ENCODE measurements around the gene NACC2.

Gene NACC2
- 43.5 to 48.7 reads per million in 2 donors for total RNA-seq

- peak; percentile 35 for DNase-seq
Measured at GRCh38 chr9:136095070-136096058, at the start of gene NACC2. TSS of gene NACC2 (minus strand) at chr9:136095289. CDS start at chr9:136050521, 44,768 bp downstream.

GRCh38 chr9:136144450-136144849, 49.4 kb upstream of the NACC2 start:
- DNase-seq, result no peak

- no peak for DNase-seq
Measured at GRCh38 chr9:136143215-136144001, 48.3 kb upstream of the NACC2 start.

- no peak for DNase-seq
Measured at GRCh38 chr9:136142859-136143214, 47.7 kb upstream of the NACC2 start.

- no peak for DNase-seq
Measured at GRCh38 chr9:136142414-136142796, 47.3 kb upstream of the NACC2 start.

GRCh38 chr9:136141682-136142413, 46.8 kb upstream of the NACC2 start:
- DNase-seq, result no peak

- DNase-seq, result no peak
Measured at GRCh38 chr9:136140966-136141365, 45.9 kb upstream of the NACC2 start.

- no peak for DNase-seq
Measured at GRCh38 chr9:136140046-136140445, 45.0 kb upstream of the NACC2 start.

GRCh38 chr9:136138566-136138965, 43.5 kb upstream of the NACC2 start:
- DNase-seq, result no peak

- DNase-seq, result no peak
Measured at GRCh38 chr9:136137321-136138265, 42.5 kb upstream of the NACC2 start.

- no peak for DNase-seq
Measured at GRCh38 chr9:136136127-136136925, 41.2 kb upstream of the NACC2 start.

GRCh38 chr9:136135326-136136126, 40.4 kb upstream of the NACC2 start:
- DNase-seq, result no peak

- DNase-seq, result no peak
Measured at GRCh38 chr9:136133959-136134484, 38.9 kb upstream of the NACC2 start.

- DNase-seq, result no peak
Measured at GRCh38 chr9:136133191-136133958, 38.3 kb upstream of the NACC2 start.

- no peak for DNase-seq
Measured at GRCh38 chr9:136132512-136133050, 37.5 kb upstream of the NACC2 start.

GRCh38 chr9:136131629-136132511, 36.8 kb upstream of the NACC2 start:
- DNase-seq, result no peak

GRCh38 chr9:136129176-136129575, 34.1 kb upstream of the NACC2 start:
- DNase-seq, result no peak

- DNase-seq, result no peak
Measured at GRCh38 chr9:136128436-136128835, 33.3 kb upstream of the NACC2 start.
